ENCODE results near the gene TRMT6. TPM values are rescaled to one million over a fixed set of nuclear protein-coding genes. Genes with fewer than 3 reads are reported as not detected.

Gene TRMT6
- total RNA-seq = 19.1 TPM

DNA sequence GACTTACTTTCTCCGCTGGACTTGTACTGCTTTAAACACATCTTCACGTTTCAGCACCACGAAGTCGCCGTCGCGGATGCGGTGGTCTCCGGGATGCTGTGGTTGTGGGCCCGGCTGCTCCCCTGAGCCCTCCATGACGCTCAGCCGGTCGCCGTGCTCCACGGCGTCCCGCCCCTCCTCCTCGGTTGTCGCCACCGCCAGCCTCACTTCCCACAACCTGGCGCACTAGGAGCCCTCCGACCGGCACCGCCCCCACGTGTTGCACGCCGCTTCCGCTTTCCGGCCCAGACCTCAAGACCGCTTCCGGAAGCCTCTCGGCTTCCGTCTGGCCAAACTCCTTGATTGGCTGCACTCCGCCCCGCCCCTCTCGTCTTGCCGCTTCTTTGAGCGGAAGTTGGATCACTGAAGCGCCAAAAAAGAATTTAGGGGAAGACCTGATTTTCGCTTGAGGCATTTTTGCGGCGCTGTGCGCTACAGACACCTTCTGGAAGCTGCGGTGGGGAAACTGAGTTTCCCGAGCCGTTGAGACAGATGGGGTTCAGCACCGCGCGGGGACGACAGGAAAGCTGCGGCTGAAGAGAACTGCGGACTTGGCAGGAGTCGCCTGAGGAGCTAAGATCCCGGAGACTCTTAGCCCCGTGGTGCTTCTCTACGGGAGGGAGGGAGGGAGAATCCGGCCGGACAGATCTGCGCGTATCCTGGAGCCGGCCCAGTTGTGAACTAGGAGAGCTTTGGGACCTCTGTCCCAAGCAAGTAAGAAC, at the start of gene TRMT6, which contains the start of gene MCM8:
Gene TRMT6 (minus strand): TSS at position 263 of the 761 bp plus-strand sequence. CDS start 128 bp downstream, at position 135.
Gene MCM8 (plus strand): TSS at position 382 of the 761 bp plus-strand sequence. CDS start 1,364 bp downstream, outside the sequence.
- peak; percentile 96 for DNase-seq (ENCODE audit: low spot score)

DNA sequence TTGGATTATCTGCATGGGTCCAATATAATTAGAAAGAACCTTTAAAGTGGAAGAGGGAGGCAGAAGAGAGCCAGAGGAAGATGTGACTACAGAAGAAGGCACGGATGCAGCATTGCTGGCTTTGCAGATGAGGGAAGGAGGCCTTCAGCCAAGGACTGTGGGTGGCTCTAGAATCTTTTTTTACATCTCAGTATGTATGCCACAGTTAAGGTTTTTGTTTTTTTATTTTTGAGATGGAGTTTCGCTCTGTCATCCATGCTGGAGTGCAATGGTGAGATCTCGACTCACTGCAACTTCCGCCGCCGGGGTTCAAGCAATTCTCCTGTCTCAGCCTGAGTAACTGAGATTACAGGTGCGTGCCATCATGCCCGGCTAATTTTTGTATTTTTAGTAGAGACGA, 49.5 kb upstream of the TRMT6 start:
- DNase-seq (ENCODE audit: low spot score) = no peak

DNA sequence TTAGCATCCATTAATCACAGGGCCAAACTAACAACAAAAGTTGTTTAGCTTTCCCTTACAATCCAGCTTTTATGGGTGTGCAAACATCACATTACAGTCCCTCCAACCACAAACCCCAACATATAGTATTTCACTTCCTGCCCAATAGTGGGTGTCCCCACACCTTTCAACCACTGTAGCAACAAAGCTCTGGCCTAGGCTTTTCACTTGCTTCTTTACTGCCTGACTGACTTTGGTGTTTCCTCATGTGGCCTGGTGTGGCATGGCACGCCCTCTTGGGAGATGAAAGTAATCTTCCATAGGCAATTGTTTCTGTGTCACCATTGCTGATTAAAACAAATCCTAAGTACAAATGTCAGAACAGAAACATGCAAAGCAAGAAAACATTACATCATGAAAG, 46.4 kb upstream of the TRMT6 start:
- no peak for DNase-seq (ENCODE audit: low spot score)

- no peak for DNase-seq (ENCODE audit: low spot score)
These were observed 41.5 kb upstream of the TRMT6 start for GRCh38 chr20:5991623-5992441.

DNA sequence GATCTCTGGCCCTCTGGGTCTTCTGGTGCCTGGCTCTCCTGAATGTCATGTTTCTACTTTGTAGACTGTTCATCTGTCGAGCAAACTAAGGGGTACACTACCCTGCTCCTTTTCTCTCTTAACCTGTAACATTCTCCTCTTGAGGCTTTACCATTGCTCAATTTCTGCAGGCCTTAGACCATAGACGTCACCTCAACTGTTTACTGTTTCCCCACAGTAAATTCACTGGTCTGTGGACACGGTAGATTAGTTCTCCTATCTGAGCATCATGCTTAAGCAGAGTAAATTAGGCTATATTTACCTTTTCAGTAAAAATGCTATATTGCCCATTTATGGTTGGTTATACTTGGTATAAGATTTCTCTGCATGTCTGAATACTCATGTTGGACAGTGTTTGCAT, 40.6 kb upstream of the TRMT6 start:
- DNase-seq (ENCODE audit: low spot score) = no peak

DNA sequence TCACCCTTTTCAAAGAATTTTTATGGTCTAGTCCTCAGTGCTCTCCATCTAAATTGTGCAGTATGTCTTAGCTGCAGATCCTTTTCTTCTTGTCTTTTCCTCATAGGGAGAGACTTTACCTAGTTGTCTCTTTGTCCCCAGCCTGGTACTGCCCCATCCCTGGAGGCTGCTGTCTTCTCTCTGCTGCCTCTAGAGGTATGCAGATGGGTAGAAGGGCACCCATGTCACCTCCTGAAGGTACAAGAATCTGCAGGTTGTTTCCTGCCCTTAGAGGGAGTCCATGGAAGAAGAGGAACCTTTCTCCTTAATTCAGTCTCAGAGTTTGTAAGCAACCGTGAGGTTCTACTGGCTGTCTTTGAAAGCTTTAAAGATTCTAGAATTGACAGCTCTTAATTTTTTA, 39.2 kb upstream of the TRMT6 start:
- DNase-seq (ENCODE audit: low spot score) = no peak

GRCh38 chr20:5987383-5987782, 37.0 kb upstream of the TRMT6 start:
- DNase-seq (ENCODE audit: low spot score) = no peak

- no peak for DNase-seq (ENCODE audit: low spot score)
These were observed 30.6 kb upstream of the TRMT6 start for GRCh38 chr20:5980720-5981538.

DNA sequence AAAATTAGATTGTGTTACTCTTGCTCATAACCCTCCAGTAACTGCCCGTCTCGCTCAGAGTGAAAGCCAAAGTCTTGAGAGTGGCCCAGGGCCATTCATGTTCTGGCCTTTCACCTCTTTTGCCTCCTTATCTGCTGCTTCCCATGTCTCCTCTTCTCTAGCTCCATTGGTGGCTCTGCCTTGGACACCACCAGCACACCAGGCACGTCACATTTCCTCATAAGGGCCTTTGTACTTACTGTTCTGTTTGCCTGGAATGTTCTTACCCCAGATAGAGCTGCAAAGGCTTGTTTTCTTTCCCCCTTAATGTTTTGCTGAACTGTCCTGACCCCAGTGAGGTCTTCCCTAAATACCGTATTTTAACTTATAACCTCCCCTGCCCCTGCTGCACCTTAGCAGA, 29.5 kb upstream of the TRMT6 start:
- DNase-seq (ENCODE audit: low spot score) = no peak

GRCh38 chr20:5977975-5978374, 27.6 kb upstream of the TRMT6 start:
- no peak for DNase-seq (ENCODE audit: low spot score)

DNA sequence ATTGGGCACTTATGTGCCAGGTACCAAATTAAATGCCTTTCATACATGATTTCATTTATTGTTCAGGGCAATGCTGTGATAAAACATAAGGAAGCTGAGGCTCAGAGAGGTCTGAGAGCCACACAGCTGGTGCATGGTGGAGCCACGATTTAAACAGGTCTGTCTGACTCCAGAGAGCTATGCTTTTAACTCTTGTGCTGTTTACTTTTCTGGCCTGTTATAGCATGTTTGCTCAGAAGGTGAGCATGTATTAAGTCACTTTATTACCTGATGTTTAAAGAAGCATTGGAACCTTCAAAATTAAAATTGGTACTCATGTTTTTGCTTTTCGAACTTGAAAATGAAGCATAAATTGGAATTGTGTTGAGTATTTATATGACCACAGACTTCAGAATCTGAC, 26.9 kb upstream of the TRMT6 start:
- DNase-seq (ENCODE audit: low spot score) = no peak

- DNase-seq (ENCODE audit: low spot score) = no peak
These were observed 25.4 kb upstream of the TRMT6 start for GRCh38 chr20:5975778-5976177.

- DNase-seq (ENCODE audit: low spot score) = no peak
These were observed 24.2 kb upstream of the TRMT6 start for GRCh38 chr20:5974531-5974930.

GRCh38 chr20:5973971-5974370, 23.6 kb upstream of the TRMT6 start:
- no peak for DNase-seq (ENCODE audit: low spot score)

DNA sequence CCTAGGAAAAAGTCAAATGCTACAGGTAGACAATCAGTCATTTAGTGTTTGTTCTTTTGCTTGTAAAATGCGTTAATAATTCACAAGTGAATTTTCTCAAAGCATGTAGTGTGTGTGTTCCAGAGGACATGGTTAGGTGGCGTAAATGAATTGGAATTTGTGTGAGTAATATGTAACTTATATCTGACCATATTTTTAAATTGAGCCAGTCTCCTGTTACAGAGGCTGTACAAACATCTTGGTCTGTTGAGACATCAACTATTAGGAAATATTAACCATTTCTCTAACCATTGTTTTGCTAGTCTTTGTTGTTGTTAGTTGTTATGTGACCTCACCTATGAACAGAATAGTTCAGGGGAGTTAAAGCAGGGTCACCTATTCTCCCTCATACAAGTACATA, 22.8 kb upstream of the TRMT6 start:
- no peak for DNase-seq (ENCODE audit: low spot score)

DNA sequence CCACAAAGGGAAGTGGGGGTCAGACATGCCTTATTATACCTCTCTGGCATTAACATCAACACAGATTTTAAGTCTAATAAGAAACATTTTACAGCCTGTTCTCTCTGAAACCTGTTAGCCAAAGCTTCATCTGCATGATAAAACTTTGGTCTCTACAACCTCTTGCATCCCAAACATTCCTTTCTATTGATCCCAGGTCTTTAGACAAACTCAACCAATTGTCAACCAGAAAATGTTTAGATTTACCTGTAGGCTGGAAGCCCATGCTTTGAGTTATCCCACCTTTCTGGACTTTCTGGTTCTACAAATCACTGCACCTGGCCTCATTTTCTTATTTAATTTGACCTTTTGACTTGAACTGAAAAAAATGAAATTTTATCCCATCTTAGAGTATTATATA, 20.9 kb upstream of the TRMT6 start:
- no peak for DNase-seq (ENCODE audit: low spot score)

GRCh38 chr20:5970381-5970780, 20.0 kb upstream of the TRMT6 start:
- no peak for DNase-seq (ENCODE audit: low spot score)

- no peak for DNase-seq (ENCODE audit: low spot score)
These were observed 19.6 kb upstream of the TRMT6 start for GRCh38 chr20:5969940-5970339.

- DNase-seq (ENCODE audit: low spot score) = no peak
These were observed 19.1 kb upstream of the TRMT6 start for GRCh38 chr20:5969348-5969935.

- no peak for DNase-seq (ENCODE audit: low spot score)
These were observed 18.1 kb upstream of the TRMT6 start for GRCh38 chr20:5968462-5968861.

GRCh38 chr20:5967469-5967868, 17.1 kb upstream of the TRMT6 start:
- no peak for DNase-seq (ENCODE audit: low spot score)

- no peak for DNase-seq (ENCODE audit: low spot score)
These were observed 426 bp downstream of the TRMT6 start for GRCh38 chr20:5949943-5950270.
